ENCODE results near the gene OSBPL10.

OSBPL10 gene

GRCh38 chr3:31959951-31960792, 20.9 kb downstream of the OSBPL10 start:
- DNase-seq (ENCODE audit: low read depth in 1 of 2, low spot score in 1 of 2) = no peak

GRCh38 chr3:31959251-31959650, 21.8 kb downstream of the OSBPL10 start:
- no peak for DNase-seq (ENCODE audit: low read depth in 1 of 2, low spot score in 1 of 2)

- no peak for DNase-seq (ENCODE audit: low read depth in 1 of 2, low spot score in 1 of 2)
Observed at GRCh38 chr3:31958701-31959152, 22.3 kb downstream of the OSBPL10 start.

- no peak for DNase-seq (ENCODE audit: low read depth in 1 of 2, low spot score in 1 of 2)
Observed at GRCh38 chr3:31957106-31957505, 24.0 kb downstream of the OSBPL10 start.

GRCh38 chr3:31955581-31955980, 25.5 kb downstream of the OSBPL10 start:
- no peak for DNase-seq (ENCODE audit: low read depth in 1 of 2, low spot score in 1 of 2)

- no peak for DNase-seq (ENCODE audit: low read depth in 1 of 2, low spot score in 1 of 2)
Observed at GRCh38 chr3:31953636-31954035, 27.4 kb downstream of the OSBPL10 start.

GRCh38 chr3:31953091-31953490, 28.0 kb downstream of the OSBPL10 start:
- no peak for DNase-seq (ENCODE audit: low read depth in 1 of 2, low spot score in 1 of 2)

- no peak for DNase-seq (ENCODE audit: low read depth in 1 of 2, low spot score in 1 of 2)
Observed at GRCh38 chr3:31952205-31952604, 28.9 kb downstream of the OSBPL10 start.

GRCh38 chr3:31948280-31948679, 32.8 kb downstream of the OSBPL10 start:
- DNase-seq (ENCODE audit: low read depth in 1 of 2, low spot score in 1 of 2) = no peak

- no peak for DNase-seq (ENCODE audit: low read depth in 1 of 2, low spot score in 1 of 2)
Observed at GRCh38 chr3:31947671-31948091, 33.4 kb downstream of the OSBPL10 start.

GRCh38 chr3:31947162-31947561, 33.9 kb downstream of the OSBPL10 start:
- DNase-seq (ENCODE audit: low read depth in 1 of 2, low spot score in 1 of 2) = no peak

GRCh38 chr3:31946484-31947081, 34.5 kb downstream of the OSBPL10 start:
- DNase-seq (ENCODE audit: low read depth in 1 of 2, low spot score in 1 of 2) = no peak

- no peak for DNase-seq (ENCODE audit: low read depth in 1 of 2, low spot score in 1 of 2)
Observed at GRCh38 chr3:31945738-31946052, 35.4 kb downstream of the OSBPL10 start.

- no peak for DNase-seq (ENCODE audit: low read depth in 1 of 2, low spot score in 1 of 2)
Observed at GRCh38 chr3:31943041-31943440, 38.0 kb downstream of the OSBPL10 start.

GRCh38 chr3:31942446-31942845, 38.6 kb downstream of the OSBPL10 start:
- no peak for DNase-seq (ENCODE audit: low read depth in 1 of 2, low spot score in 1 of 2)

- no peak for DNase-seq (ENCODE audit: low read depth in 1 of 2, low spot score in 1 of 2)
Observed at GRCh38 chr3:31937225-31937624, 43.8 kb downstream of the OSBPL10 start.

- no peak for DNase-seq (ENCODE audit: low read depth in 1 of 2, low spot score in 1 of 2)
Observed at GRCh38 chr3:31936420-31937060, 44.5 kb downstream of the OSBPL10 start.

- no peak for DNase-seq (ENCODE audit: low read depth in 1 of 2, low spot score in 1 of 2)
Observed at GRCh38 chr3:31934866-31935265, 46.2 kb downstream of the OSBPL10 start.

GRCh38 chr3:31934018-31934417, 47.0 kb downstream of the OSBPL10 start:
- no peak for DNase-seq (ENCODE audit: low read depth in 1 of 2, low spot score in 1 of 2)

- DNase-seq (ENCODE audit: low read depth in 1 of 2, low spot score in 1 of 2) = no peak
Observed at GRCh38 chr3:31932990-31933389, 48.1 kb downstream of the OSBPL10 start.

GRCh38 chr3:31929826-31930502, 51.1 kb downstream of the OSBPL10 start:
- no peak for DNase-seq (ENCODE audit: low read depth in 1 of 2, low spot score in 1 of 2)

GRCh38 chr3:31927811-31928210, 53.3 kb downstream of the OSBPL10 start:
- DNase-seq (ENCODE audit: low read depth in 1 of 2, low spot score in 1 of 2) = no peak

Data from activated CD4-positive, alpha-beta T cell treated with anti-CD3 and anti-CD28 coated beads, Interleukin-2, amount 50 U/mL, for 24 hours (primary cell).